B cell (primary cell): Measurements from ENCODE around the gene SPPL3. TPM values are rescaled to one million over a fixed set of nuclear protein-coding genes. Genes with fewer than 3 reads are reported as not detected.

Experiments
- ATAC-seq: fragments of 200-7000 bp; cut with Tn5 transposase; one replicate; pipeline ENCODE4 v1.10.0; 2021; ENCODE audit warnings: low read depth, mild to moderate bottlenecking, moderate number of reproducible peaks, moderate library complexity
- CTCF ChIA-PET: fragments of 350-600 bp; sonication (Branson Sonifier 250); formaldehyde crosslinking; loops from one replicate; lab custom pipeline; 2021; ENCODE audit warnings: antibody characterized with exemption, inconsistent platforms; lab: Charles Lee
- POLR2A ChIA-PET: fragments of 350-600 bp; sonication (Branson Sonifier 250); formaldehyde crosslinking; loops from one replicate; lab custom pipeline; 2021; ENCODE audit warnings: antibody characterized with exemption; lab: Charles Lee
- DNase-seq: peaks from one replicate; pipeline ENCODE4 v3.0.0; 2013
- H2AFZ ChIP-seq: 2 replicates; pipeline ENCODE4 v1.6.1; 2012; ENCODE audit warnings: mild to moderate bottlenecking, low read depth, low read length; ENCODE audit not compliant: insufficient read depth, poor library complexity, severe bottlenecking
- H3K27ac ChIP-seq, 2 donors: 1 replicate in 1 of 2; 2 replicates in 1 of 2; pipeline ENCODE4 v1.5.1; 2012 to 2013; ENCODE audit warnings: low read length in 2 of 2, mild to moderate bottlenecking in 2 of 2, moderate library complexity in 1 of 2
- H3K27me3 ChIP-seq, 4 experiments: fragments of 200-600 bp in 1 of 4; sonication (generic) in 1 of 4; replicated peaks in 1 of 4; 1 replicate in 2 of 4; 2 replicates in 2 of 4; pipeline versions ENCODE4 v1.6.1 to v1.7.0; 2013 to 2016; ENCODE audit warnings: low read length in 3 of 4, mild to moderate bottlenecking in 2 of 4, mixed read lengths in 1 of 4, moderate library complexity in 1 of 4; ENCODE audit not compliant: insufficient read depth in 4 of 4, control insufficient read depth in 3 of 4; ENCODE audit errors: control extremely low read depth in 1 of 4
- H3K36me3 ChIP-seq, 2 experiments: replicated peaks in 1 of 2; 1 replicate in 1 of 2; 2 replicates in 1 of 2; pipeline versions ENCODE4 v1.6.1 to v1.7.1; 2013; ENCODE audit warnings: low read length in 1 of 2; ENCODE audit not compliant: insufficient read depth in 2 of 2, control insufficient read depth in 1 of 2; ENCODE audit errors: control extremely low read depth in 1 of 2, extremely low read depth in 1 of 2
- H3K4me1 ChIP-seq, 2 donors: fragments of 200-600 bp in 1 of 2; sonication (generic) in 1 of 2; 1 replicate in 1 of 2; 2 replicates in 1 of 2; pipeline versions ENCODE4 v1.5.1 to v1.6.1; 2013 to 2017; ENCODE audit warnings: low read length in 2 of 2; ENCODE audit not compliant: control insufficient read depth in 2 of 2, insufficient read depth in 2 of 2
- H3K4me2 ChIP-seq: replicated peaks from 2 replicates; pipeline ENCODE3; 2012; ENCODE audit warnings: mild to moderate bottlenecking, low read depth, low read length; ENCODE audit not compliant: poor library complexity, severe bottlenecking
- H3K4me3 ChIP-seq, 5 experiments: fragments of 200-600 bp in 1 of 5; sonication (generic) in 1 of 5; 1 replicate in 3 of 5; 2 replicates in 2 of 5; pipeline versions ENCODE4 v1.5.1 to v1.7.0; 2011 to 2016; ENCODE audit warnings: low read length in 4 of 5, mild to moderate bottlenecking in 4 of 5, low read depth in 2 of 5, control low read depth in 1 of 5, moderate library complexity in 1 of 5; ENCODE audit not compliant: insufficient read depth in 1 of 5; ENCODE audit errors: control extremely low read depth in 1 of 5, extremely low read depth in 1 of 5
- H3K79me2 ChIP-seq: fragments of 200-600 bp; sonication (generic); one replicate; pipeline ENCODE4 v1.6.0; 2016; ENCODE audit warnings: low read length; ENCODE audit not compliant: control insufficient read depth, insufficient read depth
- H3K9ac ChIP-seq: fragments of 200-600 bp; sonication (generic); 2 replicates; pipeline ENCODE4 v1.6.1; 2017; ENCODE audit warnings: mild to moderate bottlenecking, low read length, moderate library complexity
- H3K9me3 ChIP-seq, 3 donors: one replicate each; pipeline versions ENCODE4 v1.6.1 to v1.7.1; 2013; ENCODE audit warnings: low read length in 2 of 3; ENCODE audit not compliant: control insufficient read depth in 2 of 3, insufficient read depth in 1 of 3; ENCODE audit errors: control extremely low read depth in 1 of 3
- H4K20me1 ChIP-seq: 2 replicates; pipeline ENCODE4 v1.6.0; 2012; ENCODE audit warnings: mild to moderate bottlenecking, low read length; ENCODE audit not compliant: insufficient read depth, control insufficient read depth, poor library complexity, severe bottlenecking
- H3K27ac Mint-ChIP-seq: one replicate; pipeline ENCODE4 v1.8.0; 2021; ENCODE audit warnings: mixed read lengths
- H3K27me3 Mint-ChIP-seq: one replicate; pipeline ENCODE4 v1.8.0; 2021; ENCODE audit warnings: mixed read lengths
- H3K4me1 Mint-ChIP-seq: one replicate; pipeline ENCODE4 v1.8.0; 2021; ENCODE audit warnings: mixed read lengths
- H3K4me3 Mint-ChIP-seq: one replicate; pipeline ENCODE4 v1.8.0; 2021; ENCODE audit warnings: mixed read lengths
- H3K9me3 Mint-ChIP-seq: one replicate; pipeline ENCODE4 v1.8.0; 2022; ENCODE audit warnings: mixed read lengths; ENCODE audit not compliant: insufficient read depth
- EZH2 ChIP-seq: IDR thresholded peaks from 2 replicates; pipeline ENCODE4 v1.6.1; 2012; ENCODE audit warnings: borderline replicate concordance, low read depth, mild to moderate bottlenecking, moderate library complexity, low read length; ENCODE audit not compliant: insufficient read depth, poor library complexity, severe bottlenecking
- WGBS: methylation state at CpG from one replicate; pipeline ENCODE4 v1.1.5; 2013; ENCODE audit warnings: missing lambda C conversion rate; ENCODE audit not compliant: insufficient coverage; 5-methylcytosine and 5-hydroxymethylcytosine counted together
- intact Hi-C: fragments of 100-400 bp; cut with micrococcal nuclease; formaldehyde crosslinking; loops from one replicate; pipeline ENCODE4 v1.10.0; 2022
- polyA plus RNA-seq: library from polyadenylated mRNA; depleted of rRNA; stranded (reverse); fragments of >200 nt; gene quantifications from 2 replicates; pipeline ENCODE4 v1.2.3, GENCODE V29; 2012
- total RNA-seq, 2 donors: library from RNA; stranded (reverse); fragments of 120-200 nt in 1 of 2; gene quantifications; 1 replicate in 1 of 2; 2 replicates in 1 of 2; pipeline versions ENCODE4 v1.2.3 to v1.2.4, GENCODE V29; 2013 to 2022
- TF ChIP-seq, protein P1 (sequence below): fragments of 200-600 bp; IDR thresholded peaks from one replicate; pipeline ENCODE4 v1.8.0; 2022; ENCODE audit warnings: antibody characterized with exemption, mild to moderate bottlenecking

SPPL3 gene
- total and polyA plus RNA-seq, 2 donors (not counting 1 experiment from before 2014, with no cell fraction given) = 12.3 to 43.6 TPM

DNA sequence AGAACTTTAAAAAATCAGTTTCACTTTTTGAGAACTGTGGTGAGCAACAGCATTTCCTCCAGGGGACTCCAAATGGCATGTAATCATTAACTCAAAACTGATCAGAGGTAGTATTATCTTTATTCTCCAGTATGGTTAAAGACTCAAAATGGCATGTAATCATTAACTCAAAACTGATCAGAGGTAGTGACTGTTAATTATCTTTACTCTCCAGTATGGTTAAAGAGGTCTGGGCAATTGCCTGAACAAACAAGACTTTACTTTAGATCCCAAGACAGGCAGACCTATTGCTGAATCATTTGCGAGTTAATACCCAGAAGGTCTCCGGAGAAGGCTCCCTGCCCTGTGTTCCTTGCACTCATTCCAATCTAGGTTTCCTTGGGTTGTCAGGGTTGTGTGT lies 185.1 kb downstream of the SPPL3 start:
- no peaks in the 10 kb centered on the region for H3K9me3 ChIP-seq
- peaks cover 34% of the 10 kb centered on the region for H4K20me1 ChIP-seq
- H3K27ac ChIP-seq = no peak overlapping the region
- Mint-ChIP-seq H3K27ac (peak overlapping the region; percentile 10), H3K4me3 (no peak overlapping the region), H3K27me3 (no peaks in the 10 kb centered on the region), H3K9me3 (no peaks in the 10 kb centered on the region), H3K4me1 (peaks cover 20% of the 10 kb centered on the region)
- peaks cover 3 to 51% of the 10 kb centered on the region in 2 experiments for H3K36me3 ChIP-seq
- H3K27me3 ChIP-seq = no peaks in the 10 kb centered on the region
- TF ChIP-seq, protein P1, sequence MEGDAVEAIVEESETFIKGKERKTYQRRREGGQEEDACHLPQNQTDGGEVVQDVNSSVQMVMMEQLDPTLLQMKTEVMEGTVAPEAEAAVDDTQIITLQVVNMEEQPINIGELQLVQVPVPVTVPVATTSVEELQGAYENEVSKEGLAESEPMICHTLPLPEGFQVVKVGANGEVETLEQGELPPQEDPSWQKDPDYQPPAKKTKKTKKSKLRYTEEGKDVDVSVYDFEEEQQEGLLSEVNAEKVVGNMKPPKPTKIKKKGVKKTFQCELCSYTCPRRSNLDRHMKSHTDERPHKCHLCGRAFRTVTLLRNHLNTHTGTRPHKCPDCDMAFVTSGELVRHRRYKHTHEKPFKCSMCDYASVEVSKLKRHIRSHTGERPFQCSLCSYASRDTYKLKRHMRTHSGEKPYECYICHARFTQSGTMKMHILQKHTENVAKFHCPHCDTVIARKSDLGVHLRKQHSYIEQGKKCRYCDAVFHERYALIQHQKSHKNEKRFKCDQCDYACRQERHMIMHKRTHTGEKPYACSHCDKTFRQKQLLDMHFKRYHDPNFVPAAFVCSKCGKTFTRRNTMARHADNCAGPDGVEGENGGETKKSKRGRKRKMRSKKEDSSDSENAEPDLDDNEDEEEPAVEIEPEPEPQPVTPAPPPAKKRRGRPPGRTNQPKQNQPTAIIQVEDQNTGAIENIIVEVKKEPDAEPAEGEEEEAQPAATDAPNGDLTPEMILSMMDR = no peak
- no peak for TF ChIP-seq EZH2
- intact Hi-C loops = no loop called here
- no peaks in the 10 kb centered on the region for H3K79me2 ChIP-seq
- H3K4me3 ChIP-seq = no peak overlapping the region
- DNase-seq (no peak), ATAC-seq (no peak)
- no peak overlapping the region for H2AFZ ChIP-seq
- H3K4me1 ChIP-seq = peaks cover 15 to 17% of the 10 kb centered on the region in 2 donors
- no peak overlapping the region for H3K4me2 ChIP-seq
- ChIA-PET CTCF (interaction anchor here (1.4 kb wide), 1 partner anchor 74 kb away, joined by 3 read pairs; no protein-coding TSS in a partner anchor), POLR2A (no interaction called here)
- no peak overlapping the region for H3K9ac ChIP-seq
- no CpG with 5 or more reads among the region's 2 CpGs for WGBS

DNA sequence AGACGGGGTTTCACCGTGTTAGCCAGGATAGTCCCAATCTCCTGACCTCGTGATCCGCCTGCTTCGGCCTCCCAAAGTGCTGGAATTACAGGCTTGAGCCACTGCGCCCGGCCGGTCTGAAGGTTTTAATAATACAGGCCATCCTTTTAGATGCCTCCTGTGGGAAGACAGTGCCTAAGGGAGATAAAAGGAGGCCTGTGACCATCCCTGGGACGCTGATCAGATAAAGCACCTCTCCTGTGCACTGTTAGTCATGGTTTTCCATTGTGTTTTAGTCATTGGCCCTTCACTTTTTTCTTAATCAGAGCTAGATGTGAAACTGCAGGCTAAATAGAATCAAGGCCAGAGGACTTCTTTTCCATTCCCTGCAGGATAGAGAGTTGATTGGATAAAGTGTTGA lies 186.1 kb downstream of the SPPL3 start:
- intact Hi-C loops = no loop called here

More for the DNA sequence above, 186.1 kb downstream of the SPPL3 start:
- Histone ChIP-seq H3K79me2 (no peaks in the 10 kb centered on the region), H3K9ac (no peak overlapping the region), H3K4me2 (no peak overlapping the region), H3K9me3 (no peaks in the 10 kb centered on the region), H2AFZ (no peak overlapping the region), H4K20me1 (peaks cover 26% of the 10 kb centered on the region), H3K4me1 (peaks cover 19 to 23% of the 10 kb centered on the region in 2 donors), H3K4me3 (no peak overlapping the region), H3K27me3 (no peaks in the 10 kb centered on the region), H3K36me3 (peaks cover 3 to 54% of the 10 kb centered on the region in 2 experiments), H3K27ac (no peak overlapping the region)
- POLR2A ChIA-PET = no interaction called here
- ATAC-seq (no peak), DNase-seq (no peak)
- Mint-ChIP-seq H3K9me3 (no peaks in the 10 kb centered on the region), H3K4me1 (peaks cover 24% of the 10 kb centered on the region), H3K27me3 (no peaks in the 10 kb centered on the region), H3K4me3 (no peak overlapping the region), H3K27ac (no peak overlapping the region)
- WGBS = 100% methylated on average over 7 of the region's 9 CpGs
- TF ChIP-seq EZH2 = no peak
- TF ChIP-seq, protein P1 = no peak
- CTCF ChIA-PET = no interaction called here
